Chondrocyte (in vitro differentiated cells): ENCODE data around the gene PYDC1. TPM values are rescaled to one million over a fixed set of nuclear protein-coding genes. Genes with fewer than 3 reads are reported as not detected.

Source experiments
- DNase-seq: peaks from one replicate; pipeline ENCODE4 v3.0.0; 2021; ENCODE audit warnings: mixed read lengths, low spot score
- H3K27ac Mint-ChIP-seq: one replicate; pipeline ENCODE4 v1.8.0; 2021; ENCODE audit warnings: mild to moderate bottlenecking, moderate library complexity, mixed read lengths; ENCODE audit not compliant: unreplicated experiment
- H3K27me3 Mint-ChIP-seq: 2 replicates; pipeline ENCODE4 v1.8.0; 2021; ENCODE audit warnings: low read depth, mixed read lengths
- H3K36me3 Mint-ChIP-seq: 2 replicates; pipeline ENCODE4 v1.8.0; 2021; ENCODE audit warnings: low read depth, mixed read lengths
- H3K4me1 Mint-ChIP-seq: 2 replicates; pipeline ENCODE4 v1.8.0; 2021; ENCODE audit warnings: low read depth, mild to moderate bottlenecking, mixed read lengths
- H3K4me3 Mint-ChIP-seq: one replicate; pipeline ENCODE4 v1.8.0; 2021; ENCODE audit warnings: mild to moderate bottlenecking, moderate library complexity, mixed read lengths; ENCODE audit not compliant: unreplicated experiment
- H3K9me3 Mint-ChIP-seq: 2 replicates; pipeline ENCODE4 v1.8.0; 2021; ENCODE audit warnings: low read depth, mixed read lengths
- total RNA-seq: library from RNA; stranded (reverse); gene quantifications from 3 replicates; pipeline ENCODE4 v1.2.1, GENCODE V29; 2021
- TF ChIP-seq, protein P1 (sequence below): fragments of 200-600 bp; sonication (generic); IDR thresholded peaks from 2 replicates; pipeline ENCODE4 v1.5.0; 2021; ENCODE audit warnings: antibody characterized with exemption, mild to moderate bottlenecking, moderate library complexity

The PYDC1 gene
- total RNA-seq, 1 donor from 2014 or later: not detected

DNA sequence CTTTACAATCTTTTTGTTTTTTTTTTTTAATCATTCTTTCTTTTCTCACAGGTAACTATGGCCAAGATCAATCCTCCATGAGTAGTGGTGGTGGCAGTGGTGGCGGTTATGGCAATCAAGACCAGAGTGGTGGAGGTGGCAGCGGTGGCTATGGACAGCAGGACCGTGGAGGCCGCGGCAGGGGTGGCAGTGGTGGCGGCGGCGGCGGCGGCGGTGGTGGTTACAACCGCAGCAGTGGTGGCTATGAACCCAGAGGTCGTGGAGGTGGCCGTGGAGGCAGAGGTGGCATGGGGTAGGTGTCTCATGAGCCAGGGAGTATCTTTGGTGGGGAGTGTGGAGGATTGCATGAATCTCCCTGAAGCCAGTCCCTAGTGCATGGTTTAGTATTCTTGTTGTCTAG lies 32.0 kb downstream of the PYDC1 start:
- no peak overlapping the region for H3K27ac Mint-ChIP-seq
- TF ChIP-seq, protein P1, sequence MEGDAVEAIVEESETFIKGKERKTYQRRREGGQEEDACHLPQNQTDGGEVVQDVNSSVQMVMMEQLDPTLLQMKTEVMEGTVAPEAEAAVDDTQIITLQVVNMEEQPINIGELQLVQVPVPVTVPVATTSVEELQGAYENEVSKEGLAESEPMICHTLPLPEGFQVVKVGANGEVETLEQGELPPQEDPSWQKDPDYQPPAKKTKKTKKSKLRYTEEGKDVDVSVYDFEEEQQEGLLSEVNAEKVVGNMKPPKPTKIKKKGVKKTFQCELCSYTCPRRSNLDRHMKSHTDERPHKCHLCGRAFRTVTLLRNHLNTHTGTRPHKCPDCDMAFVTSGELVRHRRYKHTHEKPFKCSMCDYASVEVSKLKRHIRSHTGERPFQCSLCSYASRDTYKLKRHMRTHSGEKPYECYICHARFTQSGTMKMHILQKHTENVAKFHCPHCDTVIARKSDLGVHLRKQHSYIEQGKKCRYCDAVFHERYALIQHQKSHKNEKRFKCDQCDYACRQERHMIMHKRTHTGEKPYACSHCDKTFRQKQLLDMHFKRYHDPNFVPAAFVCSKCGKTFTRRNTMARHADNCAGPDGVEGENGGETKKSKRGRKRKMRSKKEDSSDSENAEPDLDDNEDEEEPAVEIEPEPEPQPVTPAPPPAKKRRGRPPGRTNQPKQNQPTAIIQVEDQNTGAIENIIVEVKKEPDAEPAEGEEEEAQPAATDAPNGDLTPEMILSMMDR: no peak
- peak; percentile 80 for DNase-seq
- peaks cover 70% of the 10 kb centered on the region for H3K36me3 Mint-ChIP-seq
- H3K4me1 Mint-ChIP-seq: peaks cover 45% of the 10 kb centered on the region
- no peaks in the 10 kb centered on the region for H3K27me3 Mint-ChIP-seq
- no peak overlapping the region for H3K4me3 Mint-ChIP-seq
- no peaks in the 10 kb centered on the region for H3K9me3 Mint-ChIP-seq

DNA sequence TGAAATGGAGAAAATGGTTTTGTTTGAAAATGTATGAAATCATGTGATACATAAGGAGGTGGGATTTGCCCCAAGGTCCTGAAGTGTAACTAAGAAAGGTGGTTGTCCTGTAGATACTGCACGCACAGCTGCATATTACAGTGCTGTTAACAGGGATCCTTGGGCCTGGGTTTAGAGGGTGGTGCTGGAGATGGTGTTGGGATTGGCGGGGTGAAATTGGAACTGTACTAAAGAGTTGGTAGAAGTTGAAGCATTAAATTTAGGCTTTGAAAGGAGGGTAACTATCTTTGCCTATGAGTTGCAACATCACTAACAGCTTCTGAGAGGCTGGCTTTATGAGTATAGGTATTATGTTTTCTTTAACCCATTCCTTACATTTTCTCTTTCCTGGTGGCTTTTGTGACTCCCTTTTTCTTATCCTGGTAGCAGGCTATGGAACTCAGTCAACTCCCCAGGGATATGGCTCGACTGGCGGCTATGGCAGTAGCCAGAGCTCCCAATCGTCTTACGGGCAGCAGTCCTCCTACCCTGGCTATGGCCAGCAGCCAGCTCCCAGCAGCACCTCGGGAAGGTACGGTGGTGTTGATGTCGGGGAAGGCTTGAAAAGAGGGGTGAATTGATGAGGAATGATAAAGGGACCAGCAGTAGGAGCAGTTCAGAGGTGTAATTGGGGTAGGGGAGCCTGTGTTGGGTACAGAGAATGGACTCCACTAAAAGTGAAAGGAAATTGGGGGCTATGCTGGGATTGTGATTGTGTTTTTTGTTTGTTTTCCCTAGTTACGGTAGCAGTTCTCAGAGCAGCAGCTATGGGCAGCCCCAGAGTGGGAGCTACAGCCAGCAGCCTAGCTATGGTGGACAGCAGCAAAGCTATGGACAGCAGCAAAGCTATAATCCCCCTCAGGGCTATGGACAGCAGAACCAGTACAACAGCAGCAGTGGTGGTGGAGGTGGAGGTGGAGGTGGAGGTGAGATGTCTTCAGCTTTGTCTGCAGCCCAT lies 33.2 kb downstream of the PYDC1 start:
- Mint-ChIP-seq H3K27ac (peak overlapping the region; percentile 100), H3K4me3 (peak overlapping the region; percentile 96), H3K27me3 (no peaks in the 10 kb centered on the region), H3K9me3 (no peaks in the 10 kb centered on the region), H3K36me3 (peaks cover 59% of the 10 kb centered on the region), H3K4me1 (peaks cover 51% of the 10 kb centered on the region)
- TF ChIP-seq, protein P1: no peak
- DNase-seq: peak; percentile 39

DNA sequence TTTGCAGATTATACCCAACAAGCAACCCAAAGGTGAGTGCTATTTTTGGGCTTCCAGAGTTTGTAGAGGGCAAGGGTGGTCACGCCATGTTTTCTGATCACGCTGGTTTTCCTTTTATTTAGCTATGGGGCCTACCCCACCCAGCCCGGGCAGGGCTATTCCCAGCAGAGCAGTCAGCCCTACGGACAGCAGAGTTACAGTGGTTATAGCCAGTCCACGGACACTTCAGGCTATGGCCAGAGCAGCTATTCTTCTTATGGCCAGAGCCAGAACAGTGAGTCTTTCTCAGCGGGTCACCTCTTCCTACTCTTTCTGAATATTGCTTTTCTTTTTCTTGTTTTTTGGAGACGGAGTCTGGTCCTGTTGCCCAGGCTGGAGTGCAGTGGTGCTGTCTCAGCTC lies 34.5 kb downstream of the PYDC1 start:
- peaks cover 46% of the 10 kb centered on the region for H3K36me3 Mint-ChIP-seq
- peak; percentile 33 for DNase-seq
- H3K9me3 Mint-ChIP-seq: no peaks in the 10 kb centered on the region
- peaks cover 53% of the 10 kb centered on the region for H3K4me1 Mint-ChIP-seq
- TF ChIP-seq, protein P1: no peak
- H3K4me3 Mint-ChIP-seq: peak overlapping the region; percentile 96
- peak overlapping the region; percentile 100 for H3K27ac Mint-ChIP-seq
- H3K27me3 Mint-ChIP-seq: no peaks in the 10 kb centered on the region

DNA sequence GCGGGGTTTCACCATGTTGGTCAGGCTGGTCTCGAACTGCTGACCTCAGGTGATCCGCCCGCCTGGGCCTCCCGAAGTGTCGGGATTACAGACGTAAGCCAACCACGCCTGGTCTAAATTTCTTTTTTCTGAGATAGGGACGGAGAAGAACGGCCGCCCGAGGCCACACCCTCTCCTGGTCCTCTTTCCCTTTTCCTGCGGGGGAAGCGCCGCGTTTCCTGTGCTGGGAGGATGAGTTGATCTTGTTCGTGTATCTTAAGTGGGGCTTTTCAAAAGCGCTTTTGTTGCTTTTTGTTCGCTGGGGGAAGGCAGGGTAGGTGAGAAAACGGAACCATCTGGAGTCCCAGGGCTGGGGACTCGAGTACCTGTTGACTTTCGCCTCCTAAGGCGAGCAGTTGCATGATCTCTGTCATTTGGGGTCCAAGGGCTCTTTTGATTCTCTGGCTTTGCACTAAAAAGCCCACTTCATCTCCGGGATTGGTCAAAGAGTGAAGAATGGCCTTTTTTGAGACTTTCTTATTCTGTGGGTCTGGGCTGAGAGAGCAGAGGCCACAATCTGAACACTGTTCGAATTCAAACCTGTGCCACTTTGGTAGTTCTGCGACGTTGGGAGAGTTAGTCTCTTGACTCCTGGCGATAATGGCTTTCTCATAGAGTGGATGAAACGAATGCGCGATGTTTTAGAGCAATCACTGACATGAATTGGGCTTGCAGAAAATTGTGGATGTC lies 35.7 kb downstream of the PYDC1 start:
- TF ChIP-seq, protein P1: no peak
- Mint-ChIP-seq H3K4me1 (peaks cover 51% of the 10 kb centered on the region), H3K9me3 (no peaks in the 10 kb centered on the region), H3K27me3 (no peaks in the 10 kb centered on the region), H3K4me3 (peak overlapping the region; percentile 96), H3K36me3 (peaks cover 36% of the 10 kb centered on the region), H3K27ac (peak overlapping the region; percentile 100)
- DNase-seq: peak; percentile 64

DNA sequence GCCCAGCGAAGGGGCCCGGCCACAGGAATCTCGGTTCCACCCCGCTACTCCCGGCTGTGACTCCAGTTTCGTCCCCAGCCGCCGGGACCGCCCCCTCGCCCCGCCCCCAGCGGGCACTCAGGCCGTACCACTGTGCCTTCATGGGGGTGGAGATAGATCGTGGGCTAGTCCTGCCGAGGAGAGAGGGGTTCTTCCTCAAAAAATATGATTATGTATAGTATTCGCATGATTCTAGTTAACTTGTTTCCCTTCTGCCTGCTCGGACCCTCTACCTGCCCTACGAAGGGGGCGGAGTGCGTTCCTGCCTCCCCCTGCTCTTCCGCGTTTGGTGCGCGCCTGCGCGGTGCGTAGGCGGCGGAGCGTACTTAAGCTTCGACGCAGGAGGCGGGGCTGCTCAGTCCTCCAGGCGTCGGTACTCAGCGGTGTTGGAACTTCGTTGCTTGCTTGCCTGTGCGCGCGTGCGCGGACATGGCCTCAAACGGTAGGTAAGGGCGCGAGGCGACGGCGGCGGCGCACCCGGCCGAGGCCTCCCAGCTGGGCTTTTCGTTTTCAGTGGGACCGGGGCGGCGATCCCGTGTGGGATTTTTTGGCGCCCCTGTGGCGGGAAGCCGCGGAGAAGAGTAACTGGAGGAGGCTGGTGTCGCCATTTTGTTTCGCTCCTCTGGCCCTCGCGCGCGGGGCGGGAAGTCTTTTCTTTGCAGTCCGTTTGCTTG lies 37.0 kb downstream of the PYDC1 start, which contains the start of gene FUS:
Gene FUS (plus strand): TSS at position 393 of the 713 bp plus-strand sequence. CDS start 76 bp downstream, at position 469.
- Mint-ChIP-seq H3K36me3 (peaks cover 25% of the 10 kb centered on the region), H3K27ac (peak within 1 kb of the TSS; percentile 100), H3K4me3 (peak within 1 kb of the TSS; percentile 96), H3K4me1 (peaks cover 42% of the 10 kb centered on the region), H3K27me3 (no peaks in the 10 kb centered on the region), H3K9me3 (no peaks in the 10 kb centered on the region)
- DNase-seq: peak; percentile 95
- TF ChIP-seq, protein P1: no peak
